DMS53 treated with DMSO at 0.1 percent for 48 hours (cell line): ENCODE data around the gene VIP.
A peak's percentile ranks its signal among the peaks of the same experiment; 100 is the strongest.
"Not testable (repeated sequence)": the region's sequence is repeated elsewhere in the genome, so short reads cannot be mapped to it uniquely, and the experiment has no call there.

Experiments used
- DNase-seq: peaks from one replicate; lab custom pipeline; 2025; ENCODE audit not compliant: unreplicated experiment; lab: John Stamatoyannopoulos, UW

The VIP gene

DNA sequence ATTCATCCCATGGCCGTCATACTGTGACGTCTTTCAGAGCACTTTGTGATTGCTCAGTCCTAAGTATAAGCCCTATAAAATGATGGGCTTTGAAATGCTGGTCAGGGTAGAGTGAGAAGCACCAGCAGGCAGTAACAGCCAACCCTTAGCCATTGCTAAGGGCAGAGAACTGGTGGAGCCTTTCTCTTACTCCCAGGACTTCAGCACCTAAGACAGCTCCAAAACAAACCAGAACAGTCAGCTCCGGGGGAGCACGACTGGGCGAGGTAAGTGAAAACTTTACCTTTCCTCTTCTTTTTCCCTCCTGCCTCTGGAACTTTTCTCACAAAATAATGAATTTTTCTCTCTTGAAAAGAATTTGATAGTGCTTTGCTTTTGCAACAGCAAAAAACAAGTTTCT, at the start of gene VIP:
VIP (plus strand) TSS at position 104 of the 400 bp plus-strand sequence. CDS start 1,381 bp downstream, outside the sequence.
- no peak for DNase-seq

DNA sequence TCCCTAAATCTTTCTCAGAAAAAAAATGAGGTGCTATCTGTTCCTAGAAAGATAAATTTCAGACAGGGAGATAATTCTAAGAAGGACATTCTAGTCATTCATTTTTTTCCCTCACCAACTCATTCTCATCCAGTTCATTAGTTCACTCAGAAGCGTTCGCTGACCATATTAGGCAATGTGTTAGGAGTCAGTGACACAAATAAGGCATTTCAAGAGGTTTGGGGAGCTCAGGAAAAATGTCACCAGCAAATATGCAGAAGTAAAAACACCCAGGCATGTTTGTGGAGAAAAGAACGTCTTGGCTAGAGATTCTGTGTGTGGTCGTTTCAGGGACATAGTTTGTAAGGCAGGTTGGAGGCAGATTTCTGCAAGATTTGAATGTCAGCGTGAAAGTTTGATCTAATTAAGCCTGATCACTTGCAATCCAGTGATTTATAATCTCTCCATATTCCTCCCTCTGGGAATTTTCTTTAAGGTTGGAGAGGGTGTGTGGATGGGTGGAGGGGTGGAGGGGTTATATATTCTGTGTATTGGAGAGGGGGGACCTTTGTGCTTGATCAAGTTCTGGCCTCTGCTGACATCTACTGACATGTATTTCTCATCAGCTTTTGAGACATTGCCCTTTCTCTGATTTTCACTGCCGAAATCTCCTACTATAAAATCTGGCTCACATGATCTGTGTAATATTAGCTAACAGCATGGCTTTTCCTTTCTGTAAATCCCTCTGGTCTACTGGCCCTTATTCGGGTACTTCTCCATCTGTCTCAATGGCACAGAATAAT, 49.3 kb upstream of the VIP start:
- DNase-seq: no peak

DNA sequence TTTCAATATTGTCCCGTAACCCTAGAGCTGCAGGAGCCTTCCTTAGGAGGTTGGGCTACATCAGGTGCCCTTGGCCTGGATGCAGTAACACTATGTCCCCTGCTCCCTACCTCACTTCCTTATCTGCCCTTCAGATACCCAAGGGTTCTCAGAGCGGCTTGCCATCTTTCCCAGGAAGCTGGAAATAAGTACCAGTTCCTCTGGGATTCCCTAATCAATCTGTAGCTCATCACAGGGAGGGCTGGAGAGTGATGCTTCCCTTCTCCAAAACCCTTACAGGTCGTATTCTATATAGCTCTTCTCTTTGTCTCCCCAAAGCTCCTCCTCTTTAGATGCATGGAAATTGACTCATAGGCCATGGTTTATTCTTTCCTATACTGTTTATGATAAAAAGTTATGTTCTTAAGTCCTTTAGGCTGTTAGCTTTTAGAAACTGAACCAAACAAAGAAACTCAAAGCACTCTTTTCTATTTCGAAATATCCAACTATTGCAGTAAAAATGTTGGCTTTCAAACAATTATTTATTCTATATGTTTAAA, 48.7 kb upstream of the VIP start:
- no peak for DNase-seq

DNA sequence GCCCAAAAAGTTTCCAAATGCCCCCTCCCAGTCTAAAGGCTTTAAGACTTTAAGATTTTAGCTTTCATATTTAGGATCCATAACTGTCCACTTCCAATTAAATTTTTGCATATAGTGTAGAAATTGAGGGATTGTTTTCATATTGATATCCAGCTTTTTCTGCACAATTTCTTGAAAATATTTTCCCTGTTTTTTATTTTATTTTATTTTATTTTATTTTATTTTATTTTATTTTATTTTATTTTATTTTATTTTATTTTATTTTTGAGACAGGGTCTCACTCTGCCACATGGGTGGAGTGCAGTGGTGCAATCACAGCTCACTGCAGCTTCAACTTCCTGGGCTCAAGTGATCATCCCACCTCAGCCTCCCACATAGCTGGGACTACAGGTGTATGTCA, 46.8 kb upstream of the VIP start:
- not testable (repeated sequence) for DNase-seq

DNA sequence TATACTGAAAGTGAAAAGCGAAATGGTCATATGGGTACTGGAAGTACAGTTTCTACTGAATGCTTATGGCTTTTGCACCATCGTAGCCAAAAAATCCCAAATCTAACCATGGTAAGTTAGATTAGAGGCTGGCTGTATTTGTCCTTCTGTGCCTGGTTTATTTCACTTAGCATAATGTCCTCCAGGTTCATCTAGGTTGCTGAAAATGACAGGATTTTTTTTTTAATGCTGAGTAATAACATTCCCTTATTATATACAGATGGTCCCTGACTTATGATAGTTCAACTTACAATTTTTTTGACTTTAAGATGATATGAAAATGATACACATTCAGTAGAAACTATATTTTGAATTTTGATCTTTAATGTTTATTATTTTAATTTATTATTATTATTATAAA, 45.3 kb upstream of the VIP start:
- DNase-seq: no peak

DNA sequence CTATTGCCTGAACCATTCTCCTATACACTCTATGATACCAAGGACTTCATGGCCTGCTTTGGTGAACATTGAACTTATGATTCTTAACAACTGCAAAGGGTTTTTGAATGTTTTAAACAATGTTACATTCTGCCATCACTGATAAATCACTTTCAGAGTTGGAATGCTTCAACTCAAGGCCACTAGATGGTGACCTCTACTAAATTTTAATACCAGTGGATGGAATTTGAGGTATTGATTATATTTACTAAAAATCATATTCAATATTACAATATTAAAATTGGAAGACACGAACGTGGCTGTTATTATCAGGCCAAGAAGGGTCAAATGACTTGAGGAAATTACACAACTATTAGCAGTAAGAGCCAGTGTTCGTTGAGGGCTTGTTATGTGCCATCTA, 34.3 kb upstream of the VIP start:
- no peak for DNase-seq

DNA sequence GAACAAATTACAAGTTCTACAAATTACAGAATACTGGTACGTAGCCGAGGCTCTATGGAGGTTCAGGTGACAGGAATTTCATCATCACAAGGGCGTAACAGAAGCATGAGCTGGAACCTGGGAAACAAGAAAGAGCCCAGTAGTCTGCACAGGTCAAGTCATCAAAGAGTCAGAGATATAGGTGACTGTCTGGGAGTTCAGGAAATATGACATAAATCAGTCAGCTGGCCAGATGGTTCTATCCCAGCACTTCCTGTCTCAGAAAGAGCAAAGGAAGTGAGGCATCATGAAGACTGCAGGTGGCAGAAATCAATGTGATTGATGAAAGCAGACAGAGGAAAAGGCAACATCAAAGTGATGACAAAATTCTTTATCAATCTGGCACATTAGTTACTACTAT, 29.6 kb upstream of the VIP start:
- peak; percentile 17 for DNase-seq

DNA sequence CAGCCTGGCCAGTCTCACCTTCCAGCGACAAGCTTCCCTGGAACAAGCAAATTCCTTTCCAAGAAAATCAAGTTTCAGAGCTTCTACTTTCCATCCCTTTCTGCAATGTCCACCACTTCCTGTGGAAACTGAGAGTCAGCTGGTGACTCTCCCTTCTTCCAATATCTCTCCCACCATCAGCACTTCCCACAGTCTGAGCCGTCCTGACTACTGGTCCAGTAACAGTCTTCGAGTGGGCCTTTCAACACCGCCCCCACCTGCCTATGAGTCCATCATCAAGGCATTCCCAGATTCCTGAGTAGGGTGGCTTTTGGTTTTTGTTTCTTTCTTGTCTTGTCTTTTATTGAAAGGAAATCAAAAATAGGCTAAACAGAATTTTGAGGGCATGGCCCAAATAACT, 28.6 kb upstream of the VIP start:
- no peak for DNase-seq

DNA sequence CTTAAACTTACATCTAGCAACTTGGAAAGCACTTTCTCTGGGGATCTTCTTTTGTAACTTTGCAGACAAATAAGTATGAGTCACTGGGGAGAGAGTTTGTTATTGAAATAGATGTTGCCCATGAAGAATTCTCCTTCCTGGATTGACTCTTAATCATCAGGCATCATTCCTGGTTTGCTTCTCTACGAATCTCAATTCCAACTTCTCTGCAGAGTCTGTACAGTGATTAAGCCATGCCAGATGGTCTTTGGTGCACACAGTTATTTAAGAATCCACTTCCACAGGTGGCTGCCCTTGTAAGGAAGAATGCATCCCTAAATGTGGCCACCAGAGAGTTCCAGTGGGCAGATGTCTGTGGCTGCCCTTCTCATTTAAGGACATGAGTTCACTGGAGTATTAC, 27.2 kb upstream of the VIP start:
- DNase-seq: no peak

DNA sequence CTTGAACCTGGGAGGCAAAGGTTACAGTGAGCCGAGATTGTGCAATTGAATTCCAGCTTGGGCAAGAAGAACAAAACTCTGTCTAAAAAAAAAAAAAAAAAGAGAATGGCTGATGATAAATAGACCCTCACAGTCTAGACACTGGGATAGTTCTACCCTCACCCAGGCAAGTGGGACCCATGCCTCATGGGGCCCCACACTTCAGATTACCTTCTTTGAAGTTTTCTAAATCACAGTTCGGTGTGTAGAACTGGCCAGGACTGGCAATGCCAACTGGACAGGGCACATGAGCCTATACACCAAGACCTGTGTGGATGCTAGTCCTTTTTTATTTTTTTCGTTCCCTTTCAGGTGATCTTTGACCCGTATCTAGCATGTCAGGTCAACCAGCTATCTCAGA, 24.3 kb upstream of the VIP start:
- DNase-seq: no peak

DNA sequence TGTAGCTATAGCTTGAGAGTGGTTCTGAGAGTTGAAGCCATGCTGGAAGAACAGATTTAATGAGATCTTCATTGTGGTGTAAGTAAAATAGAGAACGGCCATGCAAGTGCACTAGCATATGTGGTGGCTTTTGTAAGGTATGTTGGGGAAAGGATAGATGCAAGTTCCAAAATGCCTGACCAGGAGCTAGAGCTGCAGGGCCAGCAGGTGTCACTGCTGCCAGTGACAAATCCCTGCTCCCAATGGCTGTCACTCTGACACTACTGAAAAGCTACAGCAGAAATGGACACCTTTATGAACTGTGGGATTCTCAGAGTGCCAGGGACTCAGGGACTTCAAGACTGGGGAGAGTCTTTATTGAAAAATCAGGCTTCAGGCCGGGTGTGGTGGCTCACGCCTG, 23.1 kb upstream of the VIP start:
- no peak for DNase-seq

DNA sequence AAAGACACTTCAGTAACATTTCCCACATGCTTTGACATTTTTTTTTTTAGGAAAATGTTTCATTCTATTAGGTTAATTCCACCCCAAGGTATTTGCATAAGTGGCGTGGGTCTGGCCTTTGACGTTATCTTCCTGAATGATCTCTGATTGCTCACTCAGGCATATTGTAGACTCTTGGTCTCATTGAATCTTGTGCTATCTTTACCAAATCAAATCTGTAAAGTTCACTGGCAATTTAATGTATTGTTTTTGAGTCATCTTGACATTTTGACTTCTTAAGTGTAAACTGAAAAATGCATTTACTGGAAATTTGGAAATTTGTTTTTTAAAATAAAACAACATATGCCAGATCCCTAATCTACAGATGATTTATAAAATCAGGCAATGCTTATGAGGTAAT, 16.0 kb upstream of the VIP start:
- no peak for DNase-seq

DNA sequence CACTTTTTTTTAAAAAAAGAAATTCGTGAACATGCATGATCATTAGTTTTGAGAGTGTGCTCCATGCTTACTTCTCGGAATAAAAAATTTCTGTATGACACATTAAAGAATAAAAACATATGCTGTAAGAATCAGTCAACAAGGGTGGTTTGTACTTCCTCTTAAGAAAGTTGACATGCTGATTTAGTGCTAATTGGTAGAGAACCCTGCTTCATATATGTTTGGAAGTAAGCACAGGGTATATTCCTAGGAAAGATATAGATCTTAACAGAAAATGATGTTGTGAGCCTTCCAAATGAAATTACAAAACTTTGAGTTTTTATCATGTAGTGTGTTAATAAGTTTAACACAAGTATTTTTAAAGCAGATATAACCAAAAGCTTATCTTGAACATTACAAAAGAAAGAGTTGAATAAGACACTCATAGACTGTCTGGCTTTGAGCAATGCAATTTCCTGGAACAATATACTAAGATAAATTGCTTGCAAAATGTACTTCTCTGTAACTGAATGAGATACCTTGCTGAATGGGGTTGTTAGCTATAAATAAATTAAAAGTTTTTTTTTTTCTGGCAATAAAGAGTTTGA, 13.8 kb upstream of the VIP start:
- DNase-seq: no peak

DNA sequence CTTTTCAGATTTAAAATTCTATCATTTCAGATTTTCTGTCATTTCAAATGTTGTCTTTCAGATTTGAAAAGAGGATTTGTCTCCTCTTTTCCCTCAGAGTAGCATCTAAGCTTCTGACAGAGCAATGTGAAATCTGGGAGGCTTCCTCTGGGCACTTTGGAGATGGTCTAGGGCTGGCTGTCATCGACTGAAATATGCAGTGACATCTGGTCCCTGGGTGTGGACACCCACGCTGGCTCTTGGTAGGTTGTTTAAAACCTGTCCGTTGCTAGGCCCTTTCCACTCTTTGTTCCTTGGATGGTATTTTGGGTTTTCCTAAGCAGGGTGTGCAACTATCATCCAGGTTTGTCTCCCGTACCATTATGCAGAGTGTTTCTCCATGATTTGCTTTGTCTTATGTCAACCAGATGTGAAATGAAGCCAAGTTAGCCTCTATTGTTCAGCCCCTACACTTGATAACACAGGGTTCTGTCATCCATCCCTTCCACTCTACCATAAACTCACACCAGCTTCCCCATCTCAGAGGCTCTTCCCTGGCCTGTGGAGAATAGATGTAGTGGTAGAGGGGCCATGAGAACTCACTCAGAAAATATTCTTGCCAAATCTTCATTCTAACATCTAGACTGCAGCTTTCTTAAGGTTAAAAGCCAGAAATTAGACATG, 5.0 kb upstream of the VIP start:
- DNase-seq: no peak

DNA sequence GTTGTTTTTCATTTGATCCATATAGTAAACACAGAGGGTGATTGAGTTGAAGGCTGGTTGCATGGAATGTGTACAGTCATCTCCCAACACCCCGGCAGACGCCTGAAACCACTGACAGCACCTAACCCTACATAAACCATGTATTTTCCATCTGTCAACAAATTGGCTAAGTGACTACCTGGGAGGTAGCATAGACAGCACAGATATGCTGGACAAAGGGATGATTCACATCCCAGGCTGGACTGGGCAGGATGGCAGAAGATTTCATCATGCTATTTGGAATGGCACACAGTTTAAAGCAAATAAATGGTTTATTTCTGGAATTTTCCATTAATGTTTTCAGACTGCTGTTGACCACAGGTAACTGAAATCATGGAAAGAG, 4.4 kb upstream of the VIP start:
- DNase-seq: peak; percentile 11

DNA sequence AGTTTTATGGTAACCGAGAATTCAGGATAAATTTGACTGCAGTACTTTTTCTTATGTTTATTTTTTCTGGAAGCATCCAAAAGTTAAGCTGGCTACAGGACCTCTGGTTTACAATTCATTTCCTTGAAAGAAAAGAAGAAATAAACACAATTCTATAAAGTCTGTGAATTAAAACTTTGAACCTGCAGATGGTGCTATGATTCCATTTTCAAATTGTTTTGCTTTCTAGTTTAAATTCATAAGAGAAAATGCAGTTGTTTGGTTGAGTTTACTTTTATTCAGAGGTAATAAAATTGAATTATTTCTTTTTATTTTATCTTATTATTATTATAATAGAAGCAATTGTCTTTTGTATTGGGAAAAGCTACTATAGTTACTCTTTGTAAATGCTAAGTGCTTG, 1.8 kb upstream of the VIP start:
- peak; percentile 17 for DNase-seq

DNA sequence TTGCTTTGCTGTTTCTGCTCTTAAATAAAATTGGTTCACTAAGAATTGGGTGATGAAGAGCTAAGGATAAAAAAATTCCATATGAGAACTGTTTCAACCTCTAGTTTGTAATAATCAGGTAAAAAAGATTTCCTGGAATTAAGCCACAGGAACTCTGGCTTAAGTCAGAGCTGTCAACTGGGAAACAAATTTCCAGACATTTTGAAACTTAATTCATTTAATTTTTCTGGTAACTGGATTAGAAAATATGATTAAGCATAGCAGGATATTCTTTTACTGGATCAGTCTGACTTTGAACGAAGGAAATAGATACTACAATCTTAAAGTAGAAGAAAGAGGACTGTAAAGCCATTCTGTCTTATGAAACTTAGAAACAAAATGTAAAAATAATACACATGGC, 1.3 kb upstream of the VIP start:
- DNase-seq: no peak

DNA sequence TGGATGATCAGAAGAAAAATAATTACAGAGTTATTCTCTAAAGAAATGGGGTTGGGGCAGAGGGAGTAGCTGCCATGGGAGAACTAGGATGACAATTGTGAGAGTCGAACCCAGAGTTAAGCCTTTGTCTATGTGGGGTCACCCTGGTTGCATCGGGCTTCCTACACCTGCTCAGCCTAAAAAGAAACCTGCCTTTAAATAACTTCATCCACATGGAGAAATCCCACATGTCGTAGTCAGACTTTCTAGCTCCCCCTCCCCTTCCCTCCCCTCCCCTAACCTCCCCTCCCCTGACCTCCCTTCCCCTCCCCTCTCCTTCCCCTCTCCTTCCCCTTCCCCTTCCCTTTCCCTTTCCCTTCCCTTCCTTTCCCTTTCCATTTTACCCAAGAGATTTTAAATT, 14.7 kb downstream of the VIP start:
- DNase-seq: no peak

DNA sequence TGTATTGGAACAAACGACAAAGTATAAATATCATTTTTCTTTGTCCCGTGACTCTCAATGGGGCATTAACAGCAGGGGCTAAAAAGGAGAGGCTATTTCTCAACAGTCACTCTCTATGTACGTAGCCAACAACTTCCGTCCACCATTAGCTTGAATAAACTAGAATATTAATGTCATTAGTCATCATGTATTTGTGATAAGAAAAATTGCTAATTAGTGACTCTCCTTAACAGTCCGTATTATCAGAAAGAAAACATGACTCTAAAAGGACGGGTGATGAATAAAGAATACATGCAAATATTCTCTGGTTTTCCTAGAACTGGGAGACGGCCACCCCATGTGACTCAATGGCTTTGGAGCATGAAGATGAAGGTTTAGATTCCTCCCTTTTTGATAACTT, 18.6 kb downstream of the VIP start:
- no peak for DNase-seq

DNA sequence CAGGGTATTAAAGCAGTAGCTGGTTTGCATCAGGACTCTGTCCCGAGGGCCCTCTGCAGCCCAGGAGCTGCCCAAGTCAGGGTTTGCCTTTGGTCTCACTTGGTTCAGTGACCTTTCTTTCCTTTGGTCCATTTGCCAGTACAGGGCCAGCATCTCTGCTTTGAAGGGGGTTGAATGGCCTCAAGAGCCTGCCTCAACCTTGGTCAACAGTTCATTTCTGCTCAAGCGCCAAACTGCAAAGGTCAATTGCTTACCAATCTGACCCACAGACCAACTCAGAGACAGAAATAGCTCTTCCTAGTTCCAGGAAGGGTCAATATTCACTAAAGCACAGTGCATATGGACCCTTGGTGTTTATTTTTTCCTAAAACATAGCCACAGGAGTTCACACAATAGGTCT, 19.4 kb downstream of the VIP start:
- no peak for DNase-seq

DNA sequence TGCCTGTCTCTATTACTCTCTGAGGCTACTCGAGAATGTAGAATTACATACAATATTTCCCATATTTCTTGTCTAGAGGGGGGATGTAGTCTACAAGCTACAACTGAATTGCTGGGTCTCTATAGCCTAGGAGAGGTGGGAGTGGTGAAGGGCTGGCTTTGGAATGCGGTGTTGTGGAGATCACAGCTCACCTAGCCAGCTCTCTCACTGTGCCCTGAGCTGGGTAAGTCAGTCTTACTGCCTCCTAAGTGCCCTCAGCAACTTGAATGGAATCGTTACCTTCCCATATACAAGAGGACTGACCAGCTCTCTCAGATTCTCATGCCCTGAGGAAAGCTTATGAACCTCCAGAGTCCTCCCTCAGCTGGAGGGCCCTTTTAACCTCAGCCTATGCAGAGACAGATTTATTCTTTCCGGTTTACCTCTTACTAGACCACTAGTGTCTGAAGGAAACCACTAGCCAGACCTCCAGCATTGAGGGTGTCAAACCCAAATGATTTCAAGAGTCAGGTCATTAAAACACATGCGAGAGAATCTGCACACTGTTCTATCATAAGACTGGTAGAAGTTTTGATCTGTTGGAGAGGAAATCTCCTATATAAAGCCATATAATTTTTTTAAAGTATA, 20.6 kb downstream of the VIP start:
- DNase-seq: no peak

DNA sequence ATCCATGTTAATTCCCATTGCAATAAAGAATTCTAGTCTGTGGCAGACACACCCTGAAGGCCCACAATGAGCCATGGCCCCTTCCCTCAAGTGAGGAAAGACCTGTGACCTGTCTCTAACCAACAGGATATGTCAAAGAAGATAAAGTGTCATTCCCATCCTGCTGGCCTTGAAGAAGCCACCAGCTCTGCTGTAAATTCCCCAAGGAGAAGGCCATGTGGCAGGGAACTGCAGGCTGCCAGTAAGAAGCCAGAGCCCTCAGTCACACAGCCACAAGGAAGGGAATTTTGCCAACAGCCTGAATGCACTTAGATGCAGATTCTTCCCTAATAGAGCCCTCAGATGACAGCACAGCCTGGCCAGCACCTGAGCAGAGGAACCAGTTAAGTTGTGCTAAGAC, 24.8 kb downstream of the VIP start:
- no peak for DNase-seq
